OCI-LY3 (cell line): ENCODE results near the gene CCDC127.

Experiments used
- H2AFZ ChIP-seq: fragments of 200-600, 300-600 bp; shearing (Covaris generic); 2 replicates; pipeline ENCODE4 v1.6.0; 2014; ENCODE audit warnings: antibody characterized with exemption, low read depth, low read length
- H3K27ac ChIP-seq: fragments of 200-600, 300-600 bp; sonication (generic); 2 replicates; pipeline ENCODE4 v1.5.1; 2014; ENCODE audit warnings: mild to moderate bottlenecking, low read length, moderate library complexity, mixed read lengths
- H3K27me3 ChIP-seq: fragments of 200-600, 300-600 bp; sonication (generic); 2 replicates; pipeline ENCODE4 v1.6.1; 2014; ENCODE audit warnings: low read depth, low read length, mixed read lengths
- H3K36me3 ChIP-seq: fragments of 200-600, 300-600 bp; sonication (generic); replicated peaks from 2 replicates; pipeline ENCODE3; 2014; ENCODE audit warnings: low read depth, low read length, mixed read lengths
- H3K4me1 ChIP-seq: fragments of 300-600, 200-600 bp; sonication (generic); 2 replicates; pipeline ENCODE4 v1.6.1; 2014; ENCODE audit warnings: low read length, mixed read lengths
- H3K4me2 ChIP-seq: fragments of 200-600, 300-600 bp; sonication (generic); 2 replicates; pipeline ENCODE4 v1.6.1; 2014; ENCODE audit warnings: low read length, mixed read lengths
- H3K4me3 ChIP-seq: fragments of 300-600, 200-600 bp; sonication (generic); 2 replicates; pipeline ENCODE4 v1.5.1; 2014; ENCODE audit warnings: antibody characterized with exemption, mild to moderate bottlenecking, low read length, moderate library complexity
- H3K79me2 ChIP-seq: fragments of 300-600, 200-600 bp; shearing (Covaris generic); 2 replicates; pipeline ENCODE4 v1.6.1; 2014; ENCODE audit warnings: mild to moderate bottlenecking, low read length, mixed read lengths
- H3K9ac ChIP-seq: fragments of 300-600, 200-600 bp; shearing (Covaris generic); 2 replicates; pipeline ENCODE4 v1.6.0; 2014; ENCODE audit warnings: mild to moderate bottlenecking, low read length, moderate library complexity
- H3K9me3 ChIP-seq: fragments of 200-600, 300-600 bp; shearing (Covaris generic); 2 replicates; pipeline ENCODE4 v1.6.1; 2014; ENCODE audit warnings: low read length, mixed read lengths; ENCODE audit not compliant: insufficient read depth
- H4K20me1 ChIP-seq: fragments of 200-600, 300-600 bp; sonication (generic); 2 replicates; pipeline ENCODE4 v1.6.1; 2016; ENCODE audit warnings: low read length, mixed read lengths; ENCODE audit not compliant: insufficient read depth
- EZH2phosphoT487 ChIP-seq: fragments of 200-600 bp; shearing (Covaris generic); IDR thresholded peaks from 2 replicates; pipeline ENCODE4 v1.6.1; 2018; ENCODE audit warnings: antibody characterized with exemption, mixed run types, low read depth
- TF ChIP-seq, protein P1 (sequence below): fragments of 200-600, 300-600 bp; sonication (generic); IDR thresholded peaks from 2 replicates; pipeline ENCODE4 v1.5.1; 2014; ENCODE audit warnings: antibody characterized with exemption, low read length, low read depth

The CCDC127 gene

DNA sequence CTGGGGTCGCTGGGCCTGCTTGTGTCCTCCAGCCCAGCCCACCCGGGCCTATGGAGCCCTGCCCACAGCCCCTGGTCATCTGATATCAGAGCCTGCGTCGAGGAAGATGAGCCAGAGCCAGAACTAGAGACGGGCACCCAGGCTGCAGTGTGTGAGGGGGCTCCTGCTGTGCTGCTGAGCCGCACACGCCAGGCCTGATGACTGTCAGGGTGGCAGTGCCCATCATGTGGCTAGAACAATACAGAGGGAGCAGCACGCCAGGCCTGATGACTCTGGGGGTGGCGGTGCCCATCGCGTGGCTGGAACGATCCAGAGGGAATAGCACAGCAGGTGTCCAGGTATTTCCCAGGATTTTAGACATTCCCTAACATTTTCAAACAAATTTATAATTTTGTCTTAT lies 35.8 kb downstream of the CCDC127 start:
- no peaks in the 10 kb centered on the region for H4K20me1 ChIP-seq
- H3K27ac ChIP-seq = no peak overlapping the region
- no peak overlapping the region for H3K9ac ChIP-seq
- no peaks in the 10 kb centered on the region for H3K79me2 ChIP-seq
- H3K27me3 ChIP-seq = no peaks in the 10 kb centered on the region
- no peaks in the 10 kb centered on the region for H3K36me3 ChIP-seq
- no peak overlapping the region for H2AFZ ChIP-seq
- no peak overlapping the region for H3K4me2 ChIP-seq
- H3K4me3 ChIP-seq = no peak overlapping the region
- TF ChIP-seq, protein P1, sequence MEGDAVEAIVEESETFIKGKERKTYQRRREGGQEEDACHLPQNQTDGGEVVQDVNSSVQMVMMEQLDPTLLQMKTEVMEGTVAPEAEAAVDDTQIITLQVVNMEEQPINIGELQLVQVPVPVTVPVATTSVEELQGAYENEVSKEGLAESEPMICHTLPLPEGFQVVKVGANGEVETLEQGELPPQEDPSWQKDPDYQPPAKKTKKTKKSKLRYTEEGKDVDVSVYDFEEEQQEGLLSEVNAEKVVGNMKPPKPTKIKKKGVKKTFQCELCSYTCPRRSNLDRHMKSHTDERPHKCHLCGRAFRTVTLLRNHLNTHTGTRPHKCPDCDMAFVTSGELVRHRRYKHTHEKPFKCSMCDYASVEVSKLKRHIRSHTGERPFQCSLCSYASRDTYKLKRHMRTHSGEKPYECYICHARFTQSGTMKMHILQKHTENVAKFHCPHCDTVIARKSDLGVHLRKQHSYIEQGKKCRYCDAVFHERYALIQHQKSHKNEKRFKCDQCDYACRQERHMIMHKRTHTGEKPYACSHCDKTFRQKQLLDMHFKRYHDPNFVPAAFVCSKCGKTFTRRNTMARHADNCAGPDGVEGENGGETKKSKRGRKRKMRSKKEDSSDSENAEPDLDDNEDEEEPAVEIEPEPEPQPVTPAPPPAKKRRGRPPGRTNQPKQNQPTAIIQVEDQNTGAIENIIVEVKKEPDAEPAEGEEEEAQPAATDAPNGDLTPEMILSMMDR = no peak
- TF ChIP-seq EZH2phosphoT487 = no peak
- no peaks in the 10 kb centered on the region for H3K4me1 ChIP-seq
- no peaks in the 10 kb centered on the region for H3K9me3 ChIP-seq

DNA sequence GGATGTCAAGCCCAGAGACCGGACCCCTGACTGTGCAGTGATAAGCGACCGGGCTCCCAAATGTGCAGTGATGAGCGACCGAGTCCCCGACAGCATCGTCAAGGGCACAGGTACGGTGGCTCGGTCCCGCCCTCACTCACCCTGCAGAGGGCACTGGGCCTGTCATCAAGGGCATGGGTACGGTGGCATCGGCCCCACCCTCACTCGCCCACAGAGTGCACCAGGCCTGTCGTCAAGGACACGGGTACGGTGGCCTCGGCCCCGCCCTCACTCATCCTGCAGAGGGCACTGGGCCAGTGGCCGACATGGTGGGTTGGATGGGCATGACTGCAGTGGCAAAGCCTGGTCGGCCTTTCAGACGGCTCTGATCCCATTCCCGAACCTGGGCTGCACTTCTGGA lies 36.4 kb downstream of the CCDC127 start:
- no peaks in the 10 kb centered on the region for H3K27me3 ChIP-seq
- H3K9me3 ChIP-seq = no peaks in the 10 kb centered on the region
- H3K4me1 ChIP-seq = no peaks in the 10 kb centered on the region
- no peaks in the 10 kb centered on the region for H3K79me2 ChIP-seq
- no peaks in the 10 kb centered on the region for H3K36me3 ChIP-seq
- H2AFZ ChIP-seq = no peak overlapping the region
- H3K4me2 ChIP-seq = no peak overlapping the region
- H3K9ac ChIP-seq = no peak overlapping the region
- no peak overlapping the region for H3K27ac ChIP-seq
- H4K20me1 ChIP-seq = no peaks in the 10 kb centered on the region
- no peak overlapping the region for H3K4me3 ChIP-seq
- TF ChIP-seq, protein P1 = no peak
- no peak for TF ChIP-seq EZH2phosphoT487

DNA sequence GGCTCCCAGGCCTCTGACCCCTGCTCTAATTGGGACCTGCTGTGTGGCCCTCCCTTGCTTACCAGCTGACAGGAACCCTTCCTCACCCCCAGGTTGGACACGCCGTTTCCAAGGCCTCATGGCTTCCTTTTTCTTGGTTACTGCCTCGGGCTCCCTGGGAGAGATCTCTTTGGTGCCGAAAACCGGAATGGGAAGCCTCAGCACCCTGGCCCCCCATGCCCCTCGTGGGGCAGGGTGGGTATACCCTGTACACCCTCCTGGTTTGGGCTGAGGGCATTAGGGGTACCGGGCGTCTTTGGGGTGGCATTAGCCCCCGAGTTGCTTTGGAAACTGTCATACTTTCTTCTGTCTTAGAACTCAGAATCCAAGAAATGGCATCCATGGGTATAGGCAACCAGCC lies 36.8 kb downstream of the CCDC127 start:
- Histone ChIP-seq H3K36me3 (no peaks in the 10 kb centered on the region), H3K9ac (no peak overlapping the region), H3K9me3 (no peaks in the 10 kb centered on the region), H3K27me3 (no peaks in the 10 kb centered on the region), H3K4me3 (no peak overlapping the region), H3K4me2 (no peak overlapping the region), H3K79me2 (no peaks in the 10 kb centered on the region), H3K4me1 (no peaks in the 10 kb centered on the region), H3K27ac (no peak overlapping the region), H2AFZ (no peak overlapping the region), H4K20me1 (no peaks in the 10 kb centered on the region)
- TF ChIP-seq, protein P1 = no peak
- no peak for TF ChIP-seq EZH2phosphoT487

DNA sequence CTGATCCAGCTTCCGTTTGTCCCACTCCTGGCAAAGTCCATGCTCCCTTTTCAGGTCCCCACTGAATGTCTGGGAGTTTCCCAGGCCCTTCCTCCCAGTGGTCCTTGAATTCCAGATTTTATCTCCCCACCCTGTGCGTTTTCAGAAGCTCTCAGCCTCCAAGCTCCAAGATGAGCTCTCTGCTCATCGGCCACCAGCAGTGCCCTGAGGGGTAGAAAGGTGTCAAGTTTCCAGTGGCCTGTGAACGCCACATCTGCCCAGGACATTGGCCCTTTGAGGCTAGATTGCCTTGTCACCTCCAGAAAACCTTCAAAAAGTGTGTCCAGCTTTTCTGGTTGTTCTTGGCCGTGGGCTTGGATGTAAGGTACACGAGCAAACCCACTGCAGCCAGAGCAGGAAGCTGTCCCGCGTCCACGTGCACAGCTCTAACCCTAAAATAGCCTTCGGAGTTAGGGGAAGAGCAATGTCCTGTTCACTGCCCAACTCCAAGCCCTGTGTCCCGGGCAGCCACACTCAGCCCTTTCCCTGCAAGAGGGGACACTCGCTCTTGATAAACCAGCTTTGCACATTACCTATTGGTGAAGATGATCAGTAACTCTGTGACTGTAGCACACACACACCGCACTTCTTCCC lies 37.6 kb downstream of the CCDC127 start:
- no peaks in the 10 kb centered on the region for H3K27me3 ChIP-seq
- no peaks in the 10 kb centered on the region for H3K9me3 ChIP-seq
- TF ChIP-seq, protein P1 = no peak
- no peak for TF ChIP-seq EZH2phosphoT487
- H3K36me3 ChIP-seq = no peaks in the 10 kb centered on the region
- H4K20me1 ChIP-seq = no peaks in the 10 kb centered on the region
- no peak overlapping the region for H3K27ac ChIP-seq
- H3K4me3 ChIP-seq = no peak overlapping the region
- H3K4me2 ChIP-seq = no peak overlapping the region
- H3K79me2 ChIP-seq = no peaks in the 10 kb centered on the region
- H3K9ac ChIP-seq = no peak overlapping the region
- no peaks in the 10 kb centered on the region for H3K4me1 ChIP-seq
- no peak overlapping the region for H2AFZ ChIP-seq
